SIG-M5 treated with dmso at 0.1 percent for 504 hours (cell line): Measurements from ENCODE around the gene NISCH.

Source experiments
- DNase-seq: peaks from one replicate; lab custom pipeline; 2025; ENCODE audit not compliant: unreplicated experiment; lab: John Stamatoyannopoulos, UW

Gene NISCH

DNA sequence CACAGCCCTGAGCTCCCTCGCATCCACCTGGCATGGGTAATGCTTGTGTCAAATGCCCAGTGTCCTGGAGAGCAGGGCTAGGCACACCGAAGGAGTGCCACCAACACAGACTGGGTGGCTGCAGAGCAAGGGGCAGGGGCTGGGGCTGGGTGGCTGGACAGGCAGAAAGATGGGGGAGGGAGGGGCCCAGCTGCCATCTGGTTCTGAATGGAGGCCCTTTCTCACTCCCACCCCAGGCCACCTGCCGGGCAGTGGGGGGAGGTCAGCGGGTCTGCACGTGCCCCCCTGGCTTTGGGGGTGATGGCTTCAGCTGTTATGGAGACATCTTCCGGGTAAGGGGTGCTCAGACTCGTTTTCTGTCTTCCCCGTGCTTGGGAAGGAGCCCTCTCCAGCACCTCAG lies 56.7 kb downstream of the NISCH start:
- DNase-seq, result no peak

DNA sequence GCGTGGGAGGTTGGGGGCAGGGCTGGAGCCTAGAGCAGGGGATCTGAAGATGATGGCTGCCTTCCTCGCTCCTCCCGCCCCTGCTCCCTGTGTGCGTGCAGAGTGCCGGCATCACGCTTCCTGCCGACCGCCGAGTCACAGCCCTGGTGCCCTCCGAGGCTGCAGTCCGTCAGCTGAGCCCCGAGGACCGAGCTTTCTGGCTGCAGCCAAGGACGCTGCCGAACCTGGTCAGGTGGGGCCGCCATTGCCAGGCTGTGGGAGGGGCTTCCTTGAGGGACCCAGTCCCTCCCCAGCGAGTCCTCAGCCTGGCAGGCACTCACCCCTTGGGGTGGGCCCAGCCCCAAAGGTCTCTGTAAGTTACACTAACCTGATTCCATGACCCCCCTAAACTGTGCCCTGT lies 57.3 kb downstream of the NISCH start:
- no peak for DNase-seq

- DNase-seq, result no peak
Measured at GRCh38 chr3:52513281-52513680, 57.9 kb downstream of the NISCH start.

GRCh38 chr3:52514576-52514975 lies 59.2 kb downstream of the NISCH start:
- DNase-seq, result no peak

- DNase-seq, result no peak
Measured at GRCh38 chr3:52515192-52515591, 59.8 kb downstream of the NISCH start.

DNA sequence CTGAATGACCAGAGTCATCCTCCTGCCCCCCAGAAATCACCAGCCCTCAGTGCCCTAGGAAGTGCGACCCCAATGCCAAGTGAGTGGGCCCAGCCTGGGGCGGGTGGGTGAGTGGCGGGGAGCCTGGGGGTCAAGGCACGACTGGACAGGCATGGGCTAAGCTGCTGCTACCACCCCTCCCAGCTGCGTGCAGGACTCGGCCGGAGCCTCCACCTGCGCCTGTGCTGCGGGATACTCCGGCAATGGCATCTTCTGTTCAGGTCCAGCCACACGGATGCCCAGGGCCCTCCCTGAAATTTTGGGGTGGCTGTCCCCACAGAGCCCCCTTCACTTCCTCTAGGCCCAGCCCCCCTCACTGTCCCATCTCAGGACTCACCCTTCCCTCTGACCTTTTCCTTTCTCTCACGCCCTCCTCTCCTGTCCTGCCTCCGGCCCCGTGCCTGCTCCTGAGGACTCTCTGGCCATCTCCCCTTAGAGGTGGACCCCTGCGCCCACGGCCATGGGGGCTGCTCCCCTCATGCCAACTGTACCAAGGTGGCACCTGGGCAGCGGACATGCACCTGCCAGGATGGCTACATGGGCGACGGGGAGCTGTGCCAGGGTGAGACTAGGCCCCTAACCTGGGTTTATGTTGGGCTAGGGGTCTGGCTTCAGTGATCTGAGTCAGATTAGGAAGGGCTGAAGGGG lies 61.2 kb downstream of the NISCH start:
- no peak for DNase-seq

- DNase-seq, result no peak
Measured at GRCh38 chr3:52517796-52518722, 62.7 kb downstream of the NISCH start.

GRCh38 chr3:52518723-52519444 lies 63.5 kb downstream of the NISCH start:
- no peak for DNase-seq

GRCh38 chr3:52519445-52520140 lies 64.2 kb downstream of the NISCH start:
- DNase-seq, result no peak

DNA sequence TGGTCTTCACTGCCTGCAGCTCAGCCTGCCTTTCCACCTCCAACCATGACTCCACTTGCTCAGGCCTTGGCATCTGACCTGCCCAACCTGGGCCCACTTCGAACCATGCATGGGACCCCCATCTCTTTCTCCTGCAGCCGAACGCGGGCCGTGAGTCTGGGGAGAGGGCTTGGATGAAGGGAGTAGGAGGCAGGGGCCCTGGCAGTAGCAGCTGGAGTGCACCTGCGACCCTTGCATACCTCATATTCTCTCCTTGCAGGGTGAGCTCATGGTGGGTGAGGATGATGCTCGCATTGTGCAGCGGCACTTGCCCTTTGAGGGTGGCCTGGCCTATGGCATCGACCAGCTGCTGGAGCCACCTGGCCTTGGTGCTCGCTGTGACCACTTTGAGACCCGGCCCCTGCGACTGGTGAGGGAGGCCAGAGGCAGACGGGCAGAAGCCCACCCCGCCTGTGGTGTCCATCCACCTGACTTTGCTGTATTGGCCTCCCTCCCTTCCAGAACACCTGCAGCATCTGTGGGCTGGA lies 64.8 kb downstream of the NISCH start:
- no peak for DNase-seq

DNA sequence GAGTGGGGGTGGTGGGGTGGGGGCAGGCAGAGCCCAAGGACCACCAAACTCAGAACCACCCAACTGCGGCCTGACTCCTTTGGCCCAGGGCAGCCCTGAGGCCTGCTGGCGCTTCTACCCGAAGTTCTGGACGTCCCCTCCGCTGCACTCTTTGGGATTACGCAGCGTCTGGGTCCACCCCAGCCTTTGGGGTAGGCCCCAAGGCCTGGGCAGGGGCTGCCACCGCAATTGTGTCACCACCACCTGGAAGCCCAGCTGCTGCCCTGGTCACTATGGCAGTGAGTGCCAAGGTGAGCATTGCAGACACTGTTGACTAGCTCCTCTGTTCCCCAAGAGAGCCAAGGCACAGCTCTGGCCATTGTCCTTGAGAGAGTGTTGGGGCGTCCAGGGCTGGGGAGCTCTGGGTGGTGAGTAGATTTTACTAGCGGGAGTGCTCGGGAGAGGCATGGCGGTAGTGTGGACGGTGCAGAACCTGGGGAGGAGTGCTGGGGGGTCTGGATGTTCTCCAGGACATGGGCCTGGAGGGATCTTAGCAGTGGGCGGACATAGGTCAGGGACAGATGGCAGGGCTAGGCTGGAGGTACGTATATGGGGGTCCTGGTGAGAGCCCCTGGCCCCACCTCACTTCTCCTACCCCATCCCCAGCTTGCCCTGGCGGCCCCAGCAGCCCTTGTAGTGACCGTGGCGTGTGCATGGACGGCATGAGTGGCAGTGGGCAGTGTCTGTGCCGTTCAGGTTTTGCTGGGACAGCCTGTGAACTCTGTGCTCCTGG lies 65.5 kb downstream of the NISCH start:
- no peak for DNase-seq

DNA sequence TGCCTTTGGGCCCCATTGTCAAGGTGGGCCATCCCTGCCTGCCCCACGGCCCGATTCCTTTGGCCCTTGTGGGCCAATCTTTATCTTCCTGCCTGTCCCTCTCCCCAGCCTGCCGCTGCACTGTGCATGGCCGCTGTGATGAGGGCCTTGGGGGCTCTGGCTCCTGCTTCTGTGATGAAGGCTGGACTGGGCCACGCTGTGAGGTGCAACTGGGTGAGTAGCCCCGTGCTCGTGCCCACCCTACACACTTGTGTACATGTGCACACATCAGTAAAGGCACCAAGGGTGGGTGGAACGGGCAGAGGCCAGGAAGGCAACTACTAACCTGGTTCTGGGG lies 66.1 kb downstream of the NISCH start:
- DNase-seq, result no peak

- no peak for DNase-seq
Measured at GRCh38 chr3:52521881-52522650, 66.7 kb downstream of the NISCH start.

DNA sequence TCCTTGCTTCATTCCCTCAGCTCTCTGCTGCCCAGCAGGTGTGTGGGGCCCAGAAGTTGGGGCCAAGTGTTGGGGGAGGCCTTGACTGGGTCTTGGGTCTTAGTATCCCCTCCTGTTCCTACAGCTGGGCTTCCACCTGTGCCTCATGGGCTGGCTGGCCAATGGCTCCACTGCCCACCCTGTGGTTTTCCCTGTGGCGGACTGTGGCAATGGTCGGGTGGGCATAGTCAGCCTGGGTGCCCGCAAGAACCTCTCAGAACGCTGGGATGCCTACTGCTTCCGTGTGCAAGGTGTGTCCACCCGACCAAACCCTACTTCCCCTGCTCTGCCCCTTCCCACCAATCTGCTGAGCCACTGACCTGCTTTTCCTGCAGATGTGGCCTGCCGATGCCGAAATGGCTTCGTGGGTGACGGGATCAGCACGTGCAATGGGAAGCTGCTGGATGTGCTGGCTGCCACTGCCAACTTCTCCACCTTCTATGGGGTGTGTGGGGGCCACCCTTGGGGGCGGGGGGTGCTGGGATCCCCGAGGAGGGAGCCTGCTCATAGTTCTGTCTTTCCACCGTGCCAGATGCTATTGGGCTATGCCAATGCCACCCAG lies 67.3 kb downstream of the NISCH start:
- DNase-seq, result no peak

DNA sequence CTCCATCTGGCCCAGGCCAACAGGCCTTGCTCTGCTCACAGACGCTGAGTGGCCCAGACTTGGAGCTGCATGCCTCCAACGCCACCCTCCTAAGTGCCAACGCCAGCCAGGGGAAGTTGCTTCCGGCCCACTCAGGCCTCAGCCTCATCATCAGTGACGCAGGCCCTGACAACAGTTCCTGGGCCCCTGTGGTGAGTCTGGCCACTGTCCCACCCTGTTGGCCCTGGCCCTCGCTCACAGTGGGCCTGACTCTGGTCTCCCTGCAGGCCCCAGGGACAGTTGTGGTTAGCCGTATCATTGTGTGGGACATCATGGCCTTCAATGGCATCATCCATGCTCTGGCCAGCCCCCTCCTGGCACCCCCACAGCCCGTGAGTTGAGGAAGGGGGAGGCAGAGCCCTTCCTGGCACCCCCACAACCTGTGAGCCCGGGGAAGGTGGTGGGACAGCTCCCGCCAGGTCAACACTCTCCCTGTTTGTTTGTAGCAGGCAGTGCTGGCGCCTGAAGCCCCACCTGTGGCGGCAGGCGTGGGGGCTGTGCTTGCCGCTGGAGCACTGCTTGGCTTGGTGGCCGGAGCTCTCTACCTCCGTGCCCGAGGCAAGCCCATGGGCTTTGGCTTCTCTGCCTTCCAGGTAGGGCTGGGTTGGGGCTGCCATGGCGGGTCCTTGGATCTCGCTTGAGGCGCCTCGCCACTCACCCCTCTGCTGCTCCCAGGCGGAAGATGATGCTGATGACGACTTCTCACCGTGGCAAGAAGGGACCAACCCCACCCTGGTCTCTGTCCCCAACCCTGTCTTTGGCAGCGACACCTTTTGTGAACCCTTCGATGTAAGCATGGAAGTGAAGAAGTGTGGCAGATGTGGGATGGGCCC lies 68.2 kb downstream of the NISCH start:
- no peak for DNase-seq

GRCh38 chr3:52524258-52524751 lies 68.9 kb downstream of the NISCH start:
- DNase-seq, result no peak

DNA sequence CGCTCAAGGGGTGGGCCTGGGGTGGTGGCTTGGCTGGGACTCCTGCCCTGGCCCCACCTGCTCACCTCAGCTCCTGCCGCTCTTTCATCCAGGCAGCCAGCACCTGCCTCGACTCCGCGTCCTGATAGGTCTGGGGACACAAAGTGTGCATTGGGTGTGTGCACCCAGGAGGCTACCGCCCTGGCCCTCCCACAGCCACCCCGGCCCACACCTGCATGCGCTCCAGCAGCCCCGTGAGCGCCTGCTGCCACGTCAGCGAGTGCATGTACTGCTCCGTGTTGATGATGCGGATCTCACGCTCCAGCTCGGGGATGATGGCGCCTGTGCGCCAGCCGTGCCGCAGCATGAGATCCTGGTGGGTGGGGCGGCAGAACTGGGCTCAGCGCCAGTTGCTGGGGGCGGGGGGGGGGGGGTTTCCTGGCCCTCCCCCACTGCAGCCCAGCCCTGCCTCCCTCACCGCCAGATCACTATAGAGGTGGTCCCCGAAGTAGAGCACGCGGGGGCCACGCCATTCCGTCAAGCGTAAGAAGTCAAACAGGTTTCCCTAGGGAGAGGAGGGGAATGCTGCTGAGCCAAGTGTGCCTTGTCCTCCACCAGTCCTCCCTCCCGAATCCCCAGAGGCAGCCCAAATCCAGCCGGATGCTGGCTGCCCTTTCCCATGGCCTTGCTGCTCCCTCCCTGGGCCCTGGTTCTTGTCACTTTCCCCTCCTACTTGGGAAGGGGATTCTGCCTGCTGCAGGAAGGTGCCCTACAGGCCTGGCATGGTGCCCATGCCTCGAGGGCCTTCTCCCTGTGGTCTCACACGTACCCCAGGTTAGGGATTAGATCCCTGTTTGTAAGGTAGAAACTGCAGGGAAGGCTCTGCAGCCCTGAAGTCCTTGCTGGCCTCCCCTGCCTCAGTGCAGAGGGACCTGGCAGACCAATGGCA lies 69.6 kb downstream of the NISCH start:
- no peak for DNase-seq
